HL-60 (cell line): ENCODE data around the gene ANXA3.

Experiments
- DNase-seq, 2 experiments: peaks; one replicate each; pipeline ENCODE4 v3.0.0-alpha.2; 2010 to 2020; ENCODE audit warnings: low read depth in 1 of 2, low spot score in 1 of 2
- H3K27ac ChIP-seq: fragments of 250-450 bp; sonication (Bioruptor Pico); replicated peaks from 2 replicates; pipeline ENCODE4 v1.5.1; 2020; ENCODE audit warnings: mild to moderate bottlenecking, moderate library complexity
- H3K27me3 ChIP-seq: fragments of 250-450 bp; sonication (Bioruptor Pico); 2 replicates; pipeline ENCODE4 v1.5.1; 2021; ENCODE audit warnings: mild to moderate bottlenecking, moderate library complexity; ENCODE audit not compliant: insufficient read depth, poor library complexity, severe bottlenecking
- H3K4me3 ChIP-seq: replicated peaks from 2 replicates; pipeline ENCODE4 v1.5.1; 2011; ENCODE audit warnings: mild to moderate bottlenecking, control low read depth, low read length; ENCODE audit not compliant: insufficient read depth
- CTCF ChIP-seq: IDR thresholded peaks from one replicate; pipeline ENCODE4 v1.5.1; 2011; ENCODE audit warnings: low read length, control low read depth, inconsistent platforms; ENCODE audit not compliant: insufficient read depth
- GABPA ChIP-seq: IDR thresholded peaks from 2 replicates; pipeline ENCODE4 v1.6.1; 2012; ENCODE audit warnings: low read depth
- POLR2AphosphoS5 ChIP-seq: IDR thresholded peaks from 2 replicates; pipeline ENCODE4 v1.6.1; 2012; ENCODE audit warnings: low read depth
- REST ChIP-seq: IDR thresholded peaks from 2 replicates; pipeline ENCODE4 v1.6.1; 2012; ENCODE audit warnings: low read depth; ENCODE audit not compliant: insufficient replicate concordance
- SPI1 ChIP-seq: IDR thresholded peaks from 2 replicates; pipeline ENCODE4 v1.6.1; 2012; ENCODE audit warnings: low read depth, mild to moderate bottlenecking, borderline replicate concordance

The ANXA3 gene

GRCh38 chr4:78528327-78528726, 23.2 kb upstream of the ANXA3 start:
- Histone ChIP-seq H3K27ac (no peak overlapping the region), H3K4me3 (no peak overlapping the region), H3K27me3 (peaks cover 3% of the 10 kb centered on the region)
- no peak for DNase-seq
- no peak for TF ChIP-seq REST
- no peak for TF ChIP-seq GABPA
- TF ChIP-seq CTCF: no peak

- no peak for DNase-seq
- no peak overlapping the region for H3K27ac ChIP-seq
- TF ChIP-seq SPI1 (no peak), CTCF (no peak), REST (no peak), POLR2AphosphoS5 (no peak), GABPA (no peak)
Observed at GRCh38 chr4:78529569-78530209, 21.9 kb upstream of the ANXA3 start.

GRCh38 chr4:78532046-78532445, 19.5 kb upstream of the ANXA3 start:
- peak in 1 of 2 experiments; percentile 63 for DNase-seq
- Histone ChIP-seq H3K27ac (peak overlapping the region; percentile 55), H3K27me3 (no peaks in the 10 kb centered on the region)

More at GRCh38 chr4:78529569-78530209, 21.9 kb upstream of the ANXA3 start:
- Histone ChIP-seq H3K4me3 (no peak overlapping the region), H3K27me3 (no peaks in the 10 kb centered on the region)

More at GRCh38 chr4:78532046-78532445, 19.5 kb upstream of the ANXA3 start:
- no peak overlapping the region for H3K4me3 ChIP-seq
- TF ChIP-seq POLR2AphosphoS5: no peak
- no peak for TF ChIP-seq CTCF
- TF ChIP-seq SPI1: peak; percentile 67
- TF ChIP-seq GABPA: no peak
- no peak for TF ChIP-seq REST
